H1 (cell line): Measurements from ENCODE around the gene CEP41. TPM values are rescaled to one million over a fixed set of nuclear protein-coding genes. Genes with fewer than 3 reads are reported as not detected.

Source experiments
- CBX8 ChIP-seq: fragments of 300-800, 300-1000 bp; sonication (generic); IDR thresholded peaks from 2 replicates; pipeline ENCODE4 v1.7.1; 2016; ENCODE audit warnings: low read depth, low read length, borderline replicate concordance
- polyA plus RNA-seq, 7 experiments: library from polyadenylated mRNA; depleted of rRNA in 3 of 7; stranded (reverse) in 5 of 7; unstranded in 2 of 7; fragments of >200 nt in 5 of 7; fragments of 200-250 nt in 2 of 7; gene quantifications; 1 replicate in 5 of 7; 2 replicates in 1 of 7; 4 replicates in 1 of 7; pipeline versions ENCODE4 v1.2.1 to v1.2.3, GENCODE V29; 2011 to 2013; ENCODE audit warnings: missing spikeins in 2 of 7, mixed read lengths in 2 of 7
- total RNA-seq: library from RNA; stranded (reverse); fragmentation: NEBNext Ultra II Directional; extraction: Animal tissue kit (Norgen Biotek cat#: 25700); gene quantifications from 2 replicates; pipeline ENCODE4 v1.2.1, GENCODE V29; 2021
- TF ChIP-seq, protein P1 (sequence below): fragments of 300-600 bp; sonication (generic); IDR thresholded peaks from 2 replicates; pipeline ENCODE4 v1.7.1; 2012; ENCODE audit warnings: low read length, moderate library complexity, mild to moderate bottlenecking, inconsistent platforms; ENCODE audit not compliant: insufficient replicate concordance

CEP41 gene
- total and polyA plus RNA-seq, 2 of the 8 experiments (the other 6 are each of a cell fraction or from before 2014, with no cell fraction given), result 9.3 to 12.8 TPM

- TF ChIP-seq, protein P1, sequence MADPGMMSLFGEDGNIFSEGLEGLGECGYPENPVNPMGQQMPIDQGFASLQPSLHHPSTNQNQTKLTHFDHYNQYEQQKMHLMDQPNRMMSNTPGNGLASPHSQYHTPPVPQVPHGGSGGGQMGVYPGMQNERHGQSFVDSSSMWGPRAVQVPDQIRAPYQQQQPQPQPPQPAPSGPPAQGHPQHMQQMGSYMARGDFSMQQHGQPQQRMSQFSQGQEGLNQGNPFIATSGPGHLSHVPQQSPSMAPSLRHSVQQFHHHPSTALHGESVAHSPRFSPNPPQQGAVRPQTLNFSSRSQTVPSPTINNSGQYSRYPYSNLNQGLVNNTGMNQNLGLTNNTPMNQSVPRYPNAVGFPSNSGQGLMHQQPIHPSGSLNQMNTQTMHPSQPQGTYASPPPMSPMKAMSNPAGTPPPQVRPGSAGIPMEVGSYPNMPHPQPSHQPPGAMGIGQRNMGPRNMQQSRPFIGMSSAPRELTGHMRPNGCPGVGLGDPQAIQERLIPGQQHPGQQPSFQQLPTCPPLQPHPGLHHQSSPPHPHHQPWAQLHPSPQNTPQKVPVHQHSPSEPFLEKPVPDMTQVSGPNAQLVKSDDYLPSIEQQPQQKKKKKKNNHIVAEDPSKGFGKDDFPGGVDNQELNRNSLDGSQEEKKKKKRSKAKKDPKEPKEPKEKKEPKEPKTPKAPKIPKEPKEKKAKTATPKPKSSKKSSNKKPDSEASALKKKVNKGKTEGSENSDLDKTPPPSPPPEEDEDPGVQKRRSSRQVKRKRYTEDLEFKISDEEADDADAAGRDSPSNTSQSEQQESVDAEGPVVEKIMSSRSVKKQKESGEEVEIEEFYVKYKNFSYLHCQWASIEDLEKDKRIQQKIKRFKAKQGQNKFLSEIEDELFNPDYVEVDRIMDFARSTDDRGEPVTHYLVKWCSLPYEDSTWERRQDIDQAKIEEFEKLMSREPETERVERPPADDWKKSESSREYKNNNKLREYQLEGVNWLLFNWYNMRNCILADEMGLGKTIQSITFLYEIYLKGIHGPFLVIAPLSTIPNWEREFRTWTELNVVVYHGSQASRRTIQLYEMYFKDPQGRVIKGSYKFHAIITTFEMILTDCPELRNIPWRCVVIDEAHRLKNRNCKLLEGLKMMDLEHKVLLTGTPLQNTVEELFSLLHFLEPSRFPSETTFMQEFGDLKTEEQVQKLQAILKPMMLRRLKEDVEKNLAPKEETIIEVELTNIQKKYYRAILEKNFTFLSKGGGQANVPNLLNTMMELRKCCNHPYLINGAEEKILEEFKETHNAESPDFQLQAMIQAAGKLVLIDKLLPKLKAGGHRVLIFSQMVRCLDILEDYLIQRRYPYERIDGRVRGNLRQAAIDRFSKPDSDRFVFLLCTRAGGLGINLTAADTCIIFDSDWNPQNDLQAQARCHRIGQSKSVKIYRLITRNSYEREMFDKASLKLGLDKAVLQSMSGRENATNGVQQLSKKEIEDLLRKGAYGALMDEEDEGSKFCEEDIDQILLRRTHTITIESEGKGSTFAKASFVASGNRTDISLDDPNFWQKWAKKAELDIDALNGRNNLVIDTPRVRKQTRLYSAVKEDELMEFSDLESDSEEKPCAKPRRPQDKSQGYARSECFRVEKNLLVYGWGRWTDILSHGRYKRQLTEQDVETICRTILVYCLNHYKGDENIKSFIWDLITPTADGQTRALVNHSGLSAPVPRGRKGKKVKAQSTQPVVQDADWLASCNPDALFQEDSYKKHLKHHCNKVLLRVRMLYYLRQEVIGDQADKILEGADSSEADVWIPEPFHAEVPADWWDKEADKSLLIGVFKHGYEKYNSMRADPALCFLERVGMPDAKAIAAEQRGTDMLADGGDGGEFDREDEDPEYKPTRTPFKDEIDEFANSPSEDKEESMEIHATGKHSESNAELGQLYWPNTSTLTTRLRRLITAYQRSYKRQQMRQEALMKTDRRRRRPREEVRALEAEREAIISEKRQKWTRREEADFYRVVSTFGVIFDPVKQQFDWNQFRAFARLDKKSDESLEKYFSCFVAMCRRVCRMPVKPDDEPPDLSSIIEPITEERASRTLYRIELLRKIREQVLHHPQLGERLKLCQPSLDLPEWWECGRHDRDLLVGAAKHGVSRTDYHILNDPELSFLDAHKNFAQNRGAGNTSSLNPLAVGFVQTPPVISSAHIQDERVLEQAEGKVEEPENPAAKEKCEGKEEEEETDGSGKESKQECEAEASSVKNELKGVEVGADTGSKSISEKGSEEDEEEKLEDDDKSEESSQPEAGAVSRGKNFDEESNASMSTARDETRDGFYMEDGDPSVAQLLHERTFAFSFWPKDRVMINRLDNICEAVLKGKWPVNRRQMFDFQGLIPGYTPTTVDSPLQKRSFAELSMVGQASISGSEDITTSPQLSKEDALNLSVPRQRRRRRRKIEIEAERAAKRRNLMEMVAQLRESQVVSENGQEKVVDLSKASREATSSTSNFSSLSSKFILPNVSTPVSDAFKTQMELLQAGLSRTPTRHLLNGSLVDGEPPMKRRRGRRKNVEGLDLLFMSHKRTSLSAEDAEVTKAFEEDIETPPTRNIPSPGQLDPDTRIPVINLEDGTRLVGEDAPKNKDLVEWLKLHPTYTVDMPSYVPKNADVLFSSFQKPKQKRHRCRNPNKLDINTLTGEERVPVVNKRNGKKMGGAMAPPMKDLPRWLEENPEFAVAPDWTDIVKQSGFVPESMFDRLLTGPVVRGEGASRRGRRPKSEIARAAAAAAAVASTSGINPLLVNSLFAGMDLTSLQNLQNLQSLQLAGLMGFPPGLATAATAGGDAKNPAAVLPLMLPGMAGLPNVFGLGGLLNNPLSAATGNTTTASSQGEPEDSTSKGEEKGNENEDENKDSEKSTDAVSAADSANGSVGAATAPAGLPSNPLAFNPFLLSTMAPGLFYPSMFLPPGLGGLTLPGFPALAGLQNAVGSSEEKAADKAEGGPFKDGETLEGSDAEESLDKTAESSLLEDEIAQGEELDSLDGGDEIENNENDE, result no peak
- TF ChIP-seq CBX8, result no peak
Measured at GRCh38 chr7:130458257-130458656, 17.4 kb upstream of the CEP41 start (continued).
